Adrenal gland (tissue), 12 donors: ENCODE results near the gene FAM111B. TPM values are rescaled to one million over a fixed set of nuclear protein-coding genes. Genes with fewer than 3 reads are reported as not detected.
"Not testable (repeated sequence)": the region's sequence is repeated elsewhere in the genome, so short reads cannot be mapped to it uniquely, and the experiment has no call there.

Source experiments
- DNase-seq, 7 donors: peaks; one replicate each; pipeline ENCODE4 v3.0.0-alpha.2; 2019 to 2020
- H3K27ac ChIP-seq, 5 donors: fragments of 200-600 bp; sonication (generic) in 4 of 5; 1 replicate in 3 of 5; 2 replicates in 2 of 5; pipeline versions ENCODE4 v1.5.1 to v1.8.0; 2016 to 2020; ENCODE audit warnings: mild to moderate bottlenecking in 1 of 5
- H3K27me3 ChIP-seq: fragments of 200-600 bp; 2 replicates; pipeline ENCODE4 v1.8.0; 2021
- H3K36me3 ChIP-seq, 2 donors: fragments of 200-600 bp; replicated peaks in 1 of 2; 1 replicate in 1 of 2; 2 replicates in 1 of 2; pipeline versions ENCODE4 v1.5.1 to v1.8.0; 2018 to 2022
- H3K4me1 ChIP-seq, 2 donors: fragments of 200-600 bp; replicated peaks in 1 of 2; 1 replicate in 1 of 2; 2 replicates in 1 of 2; pipeline versions ENCODE4 v1.5.1 to v1.8.0; 2018 to 2021
- H3K4me3 ChIP-seq, 4 donors: fragments of 200-600 bp; sonication (generic) in 3 of 4; one replicate each; pipeline ENCODE4 v1.5.1; 2016 to 2018
- H3K9me3 ChIP-seq, 3 donors: fragments of 200-600 bp; sonication (generic) in 1 of 3; replicated peaks in 1 of 3; 1 replicate in 2 of 3; 2 replicates in 1 of 3; pipeline versions ENCODE4 v1.5.1 to v1.8.0; 2016 to 2021
- POLR2A ChIP-seq, 2 donors: fragments of 450-650 bp; IDR thresholded peaks; one replicate each; pipeline ENCODE4 v1.6.1; 2017; ENCODE audit warnings: antibody characterized with exemption in 2 of 2, mild to moderate bottlenecking in 2 of 2, moderate library complexity in 1 of 2
- WGBS, 4 donors: extraction: QIAGEN DNeasy Blood & Tissue Kit in 2 of 4; methylation state at CpG; one replicate each; pipeline versions ENCODE4 v1.1.5 to v1.1.7; 2013 to 2017; 5-methylcytosine and 5-hydroxymethylcytosine counted together
- intact Hi-C, 2 donors: fragments of 100-400 bp; cut with DNase I; formaldehyde crosslinking; loops; one replicate each; pipeline versions ENCODE4 v1.14.1 to v1.15.0; 2022 to 2023
- polyA plus RNA-seq, 3 donors: library from polyadenylated mRNA; stranded (reverse); fragments of 200-250 nt in 2 of 3; fragments of 350-450 nt in 1 of 3; fragmentation: Illumina TruSeq in 1 of 3; extraction: RNeasy Lipid Tissue Mini Kit (QIAGEN cat#74804) in 1 of 3; gene quantifications; one replicate each; pipeline ENCODE4 v1.2.3, GENCODE V29; 2013 to 2014
- total RNA-seq, 9 donors: library from RNA; depleted of rRNA in 4 of 9; stranded (reverse); fragments of >200 nt in 4 of 9; fragments of 120-200 nt in 1 of 9; fragmentation: NEBNext Ultra II Directional in 1 of 9; extraction: Animal tissue kit (Norgen Biotek cat#: 25700) in 1 of 9; gene quantifications; one replicate each; pipeline versions ENCODE4 v1.1.0 to v1.2.4, GENCODE V29; 2013 to 2023
- TF ChIP-seq, protein P1 (sequence below), 6 experiments: fragments of 450-650 bp in 4 of 6; fragments of 200-600 bp in 2 of 6; sonication (generic) in 1 of 6; IDR thresholded peaks; 1 replicate in 5 of 6; 2 replicates in 1 of 6; pipeline versions ENCODE4 v1.5.1 to v1.8.0; 2016 to 2021; ENCODE audit warnings: antibody characterized with exemption in 6 of 6, mild to moderate bottlenecking in 2 of 6, moderate library complexity in 1 of 6
- donor health status: healthy with polysubstance abuse.
- donor health status: Bipolar disorder and iron deficiency.
- donor health status: DM: yes; HTN: yes; CAD: no.
- donor health status: DM: no; HTN: no; CAD: no.
- donor health status: DM: no; HTN: no; CAD: no.
- donor health status: DM: yes; HTN: yes; CAD: no.

The FAM111B gene
- total and polyA plus RNA-seq, 12 donors, result 0.08 to 14.1 (median 0.77) TPM; not detected in 1

DNA sequence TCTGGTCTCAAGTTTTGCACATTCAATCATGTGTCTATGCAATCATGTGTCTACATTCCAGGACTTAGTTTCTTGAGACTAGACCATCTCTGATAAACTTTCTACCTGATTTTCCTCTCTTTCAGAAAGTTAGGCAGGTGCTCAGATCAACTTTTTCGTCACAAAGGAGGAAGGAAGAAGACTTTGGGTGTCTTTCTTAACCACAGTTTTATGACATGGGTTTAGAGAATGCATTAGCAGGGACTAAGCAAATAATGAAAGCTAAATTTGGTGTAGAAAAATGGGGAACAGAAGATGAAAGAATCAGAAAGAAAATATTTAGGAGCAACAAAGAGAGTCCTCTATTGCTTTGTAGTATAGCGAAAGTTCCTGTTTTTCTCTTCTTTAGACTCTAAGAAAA is 28.6 kb upstream of the FAM111B start:
- H3K27me3 ChIP-seq, result no peaks in the 10 kb centered on the region
- no peak for DNase-seq
- TF ChIP-seq, protein P1, sequence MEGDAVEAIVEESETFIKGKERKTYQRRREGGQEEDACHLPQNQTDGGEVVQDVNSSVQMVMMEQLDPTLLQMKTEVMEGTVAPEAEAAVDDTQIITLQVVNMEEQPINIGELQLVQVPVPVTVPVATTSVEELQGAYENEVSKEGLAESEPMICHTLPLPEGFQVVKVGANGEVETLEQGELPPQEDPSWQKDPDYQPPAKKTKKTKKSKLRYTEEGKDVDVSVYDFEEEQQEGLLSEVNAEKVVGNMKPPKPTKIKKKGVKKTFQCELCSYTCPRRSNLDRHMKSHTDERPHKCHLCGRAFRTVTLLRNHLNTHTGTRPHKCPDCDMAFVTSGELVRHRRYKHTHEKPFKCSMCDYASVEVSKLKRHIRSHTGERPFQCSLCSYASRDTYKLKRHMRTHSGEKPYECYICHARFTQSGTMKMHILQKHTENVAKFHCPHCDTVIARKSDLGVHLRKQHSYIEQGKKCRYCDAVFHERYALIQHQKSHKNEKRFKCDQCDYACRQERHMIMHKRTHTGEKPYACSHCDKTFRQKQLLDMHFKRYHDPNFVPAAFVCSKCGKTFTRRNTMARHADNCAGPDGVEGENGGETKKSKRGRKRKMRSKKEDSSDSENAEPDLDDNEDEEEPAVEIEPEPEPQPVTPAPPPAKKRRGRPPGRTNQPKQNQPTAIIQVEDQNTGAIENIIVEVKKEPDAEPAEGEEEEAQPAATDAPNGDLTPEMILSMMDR (IDR thresholded peaks at IDR 0.05), result no peak
- no peak for TF ChIP-seq POLR2A (IDR thresholded peaks at IDR 0.05)
- H3K9me3 ChIP-seq, result no peaks in the 10 kb centered on the region
- H3K4me3 ChIP-seq, result no peak overlapping the region
- H3K4me1 ChIP-seq, result no peaks in the 10 kb centered on the region
- WGBS, 4 donors, result 60 to 73% (median 67%) methylated on average over 2 of the region's 2 CpGs
- no peaks in the 10 kb centered on the region for H3K36me3 ChIP-seq
- intact Hi-C loops, result no loop called here
- no peak overlapping the region for H3K27ac ChIP-seq

DNA sequence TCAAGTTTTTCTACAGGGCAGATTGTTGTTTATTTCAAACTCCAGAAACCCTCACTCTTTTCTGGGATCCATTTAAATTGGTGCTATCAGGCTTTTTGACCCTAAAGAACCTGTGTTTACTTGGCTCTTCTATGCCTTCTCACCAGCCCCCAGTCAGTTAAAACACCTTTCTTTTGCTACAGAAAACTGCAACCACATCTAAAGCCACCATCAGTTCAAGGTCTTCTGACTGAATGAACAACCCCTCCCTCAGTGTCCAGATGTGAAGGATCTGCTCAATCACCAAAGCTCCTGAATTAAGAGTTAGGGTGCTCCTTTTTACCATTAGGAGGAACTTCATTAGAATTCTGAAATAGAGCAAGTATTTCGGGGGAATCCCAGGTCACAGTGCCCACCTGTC is 28.0 kb upstream of the FAM111B start:
- no peak for TF ChIP-seq POLR2A (IDR thresholded peaks at IDR 0.05)
- TF ChIP-seq, protein P1 (IDR thresholded peaks at IDR 0.05), result no peak
- Histone ChIP-seq H3K27ac (no peak overlapping the region), H3K9me3 (no peaks in the 10 kb centered on the region), H3K36me3 (no peaks in the 10 kb centered on the region), H3K4me1 (no peaks in the 10 kb centered on the region), H3K4me3 (no peak overlapping the region), H3K27me3 (no peaks in the 10 kb centered on the region)
- 83 to 100% (median 91%) methylated on average over 1 of the region's 1 CpG for WGBS, 4 donors
- no peak for DNase-seq
- intact Hi-C loops, result no loop called here

DNA sequence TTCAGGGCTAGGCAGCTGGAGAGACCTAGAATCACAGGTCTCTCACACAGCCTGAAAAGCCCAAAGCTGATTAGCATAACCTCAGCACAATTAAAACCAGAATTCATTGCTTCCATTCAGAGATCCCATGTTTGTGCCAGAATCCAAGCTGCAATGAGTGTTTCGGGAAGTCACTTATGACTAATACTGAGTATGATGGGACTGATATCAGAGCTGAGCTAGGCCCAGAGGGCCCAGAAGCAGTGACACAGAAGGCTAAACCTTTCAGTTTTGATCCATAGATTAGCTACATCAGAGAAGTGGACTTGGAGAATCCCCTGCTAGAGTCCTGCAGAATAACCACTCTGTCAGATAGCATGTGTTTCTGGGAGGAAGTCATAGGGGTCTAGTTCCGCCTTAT is 26.6 kb upstream of the FAM111B start:
- DNase-seq, H3K4me3 ChIP-seq, H3K9me3 ChIP-seq, H3K4me1 ChIP-seq, intact Hi-C loops, H3K27ac ChIP-seq, H3K27me3 ChIP-seq, H3K36me3 ChIP-seq: not testable (repeated sequence)
- WGBS, 4 donors, result 78 to 100% (median 94%) methylated on average over 1 to 2 of the region's 2 CpGs

DNA sequence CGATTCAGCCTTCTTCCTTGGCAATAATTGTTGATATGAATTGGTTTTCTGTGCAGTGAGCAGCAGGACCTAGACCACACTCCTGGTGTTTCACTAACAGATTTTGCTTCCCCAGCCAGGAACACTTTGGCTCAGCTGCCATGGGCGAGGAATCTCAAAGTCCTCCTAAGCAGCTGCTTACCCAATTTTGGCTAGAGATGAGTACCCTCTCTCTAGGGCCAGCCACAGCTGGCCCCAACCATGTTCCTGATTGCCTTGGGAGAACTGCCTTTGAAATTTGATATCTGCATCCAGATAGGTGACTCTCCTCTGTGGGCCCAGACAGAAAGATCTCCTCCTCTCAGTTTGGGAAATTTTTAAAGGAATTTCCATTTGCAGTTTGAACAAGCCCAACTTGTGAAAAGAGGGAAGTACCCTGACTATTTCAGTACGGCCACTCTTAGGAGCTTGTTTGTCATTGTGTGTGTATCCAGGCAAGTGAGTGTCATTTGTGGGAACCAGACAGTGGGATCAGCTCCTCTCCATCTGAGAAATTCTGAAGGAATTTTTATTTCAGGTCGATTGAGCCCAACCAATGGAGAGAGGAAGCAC is 25.5 kb upstream of the FAM111B start:
- DNase-seq, H3K36me3 ChIP-seq, H3K4me1 ChIP-seq, intact Hi-C loops, H3K27me3 ChIP-seq, H3K4me3 ChIP-seq, H3K9me3 ChIP-seq, H3K27ac ChIP-seq: not testable (repeated sequence)
- WGBS, 4 donors, result 61 to 78% (median 71%) methylated on average over 4 of the region's 4 CpGs

DNA sequence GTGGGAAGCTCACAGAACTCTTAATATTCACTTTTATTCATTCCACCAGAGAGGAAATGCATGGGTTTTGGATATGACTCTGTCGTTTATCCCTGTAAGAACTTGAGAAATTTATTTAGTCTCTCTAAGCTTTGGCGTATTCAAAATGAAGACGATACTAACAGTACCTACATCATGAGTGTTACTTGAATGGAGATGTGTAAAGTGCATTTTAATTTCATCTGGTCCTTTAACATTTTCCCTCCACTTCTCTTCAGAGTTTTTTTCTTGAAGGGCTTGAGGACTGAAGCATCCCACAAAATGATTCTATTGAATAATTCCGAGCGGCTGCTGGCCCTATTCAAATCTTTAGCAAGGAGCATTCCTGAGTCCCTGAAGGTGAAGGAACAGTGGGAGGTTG is 21.0 kb upstream of the FAM111B start, which contains the start of gene GLYATL1B:
TSS of gene GLYATL1B (plus strand) at position 301 of the 400 bp plus-strand sequence. CDS start at position 301, 0 bp downstream.
- H3K9me3 ChIP-seq, H3K27ac ChIP-seq, H3K27me3 ChIP-seq, DNase-seq, H3K36me3 ChIP-seq, H3K4me3 ChIP-seq, intact Hi-C loops, H3K4me1 ChIP-seq: not testable (repeated sequence)
- WGBS, 4 donors, result 91 to 93% (median 92%) methylated on average over 5 of the region's 5 CpGs

DNA sequence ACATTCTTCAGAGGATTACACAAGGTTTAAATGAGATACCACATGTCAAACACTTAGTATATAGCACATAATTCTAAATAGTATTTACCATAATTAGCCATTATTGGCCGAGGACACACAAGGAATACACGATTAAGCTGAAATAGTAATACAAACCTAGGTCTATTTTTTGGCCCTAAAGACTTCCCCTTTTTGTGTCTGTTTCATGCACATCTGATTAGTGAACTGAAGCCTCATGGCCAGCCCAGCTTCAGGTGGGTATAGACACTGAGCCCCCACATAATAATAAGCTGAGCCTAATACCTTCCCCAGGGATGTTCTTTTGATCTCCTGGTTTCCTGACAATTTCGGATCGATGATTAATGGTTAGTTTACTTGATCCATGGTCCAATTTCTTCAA is 18.9 kb upstream of the FAM111B start:
- DNase-seq, result no peak
- intact Hi-C loops, result no loop called here
- Histone ChIP-seq H3K4me1 (no peaks in the 10 kb centered on the region), H3K9me3 (no peaks in the 10 kb centered on the region), H3K36me3 (no peaks in the 10 kb centered on the region), H3K27ac (no peak overlapping the region), H3K27me3 (no peaks in the 10 kb centered on the region), H3K4me3 (no peak overlapping the region)
- TF ChIP-seq, protein P1 (IDR thresholded peaks at IDR 0.05), result no peak
- TF ChIP-seq POLR2A (IDR thresholded peaks at IDR 0.05), result no peak
- WGBS, 4 donors, result 88 to 90% (median 88%) methylated on average over 4 of the region's 4 CpGs

DNA sequence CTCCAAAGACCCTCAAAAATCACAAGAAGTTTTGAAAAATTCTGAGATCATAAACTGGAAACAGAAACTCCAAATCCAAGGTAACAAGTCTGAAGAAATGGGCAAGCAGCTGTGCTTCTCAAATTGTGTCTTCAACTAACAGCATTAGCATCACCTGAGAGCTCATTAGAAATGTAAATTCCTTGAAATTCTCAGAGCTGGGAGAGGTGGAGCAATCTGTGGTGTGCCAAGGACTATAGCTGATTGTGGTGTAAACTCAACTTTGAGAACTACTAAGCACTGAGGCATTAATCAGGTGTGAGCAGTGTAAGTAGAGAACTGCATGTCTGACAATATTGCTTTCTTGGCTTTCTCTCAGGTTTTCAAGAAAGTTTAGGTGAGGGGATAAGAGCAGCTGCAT is 13.5 kb upstream of the FAM111B start:
- H3K27ac ChIP-seq, intact Hi-C loops, H3K36me3 ChIP-seq, H3K4me1 ChIP-seq, DNase-seq, H3K9me3 ChIP-seq, H3K27me3 ChIP-seq, H3K4me3 ChIP-seq: not testable (repeated sequence)

DNA sequence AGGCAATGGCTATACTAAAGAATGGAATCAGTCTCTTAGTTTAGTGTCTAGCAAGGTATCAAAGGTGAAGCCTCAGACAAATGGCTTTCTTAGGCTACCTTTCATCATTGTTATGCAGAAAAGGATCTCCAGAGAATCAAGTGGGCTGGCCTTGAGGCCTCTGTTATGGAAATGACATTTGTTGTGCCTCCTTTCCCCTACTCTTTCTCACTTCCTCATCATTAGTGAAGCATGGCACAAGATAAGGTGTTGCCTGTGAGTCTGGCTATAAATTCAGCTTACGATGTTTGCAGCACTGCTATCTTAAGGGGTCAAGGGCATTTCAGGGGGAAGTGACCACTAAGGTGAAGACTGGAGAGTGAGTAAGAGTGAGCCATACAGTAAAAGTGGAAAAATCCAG is 11.8 kb upstream of the FAM111B start:
- not testable (repeated sequence) for H3K27me3 ChIP-seq, H3K9me3 ChIP-seq, H3K4me1 ChIP-seq, H3K4me3 ChIP-seq, H3K36me3 ChIP-seq, H3K27ac ChIP-seq, DNase-seq
- intact Hi-C loops, result loop anchor here in 1 of 2 donors (5.0 kb wide), 1 partner anchor 42 kb away; no protein-coding TSS in a partner anchor
- WGBS, 4 donors, result 8 to 32% (median 22%) methylated on average over 1 of the region's 1 CpG
